GM19397 (cell line): Measurements from ENCODE around the gene ROCK2.
"Not testable (repeated sequence)": the region's sequence is repeated elsewhere in the genome, so short reads cannot be mapped to it uniquely, and the experiment has no call there.

Source experiments
- ATAC-seq: cut with Tn5 transposase; IDR thresholded peaks from one replicate; pipeline ENCODE4 v1.9.1; 2021; ENCODE audit warnings: mild to moderate bottlenecking, moderate library complexity; ENCODE audit not compliant: unreplicated experiment

The ROCK2 gene

GRCh38 chr2:11241412-11242203, 102.8 kb downstream of the ROCK2 start:
- ATAC-seq: no peak

- ATAC-seq: no peak
Measured at GRCh38 chr2:11239666-11240462, 104.6 kb downstream of the ROCK2 start.

DNA sequence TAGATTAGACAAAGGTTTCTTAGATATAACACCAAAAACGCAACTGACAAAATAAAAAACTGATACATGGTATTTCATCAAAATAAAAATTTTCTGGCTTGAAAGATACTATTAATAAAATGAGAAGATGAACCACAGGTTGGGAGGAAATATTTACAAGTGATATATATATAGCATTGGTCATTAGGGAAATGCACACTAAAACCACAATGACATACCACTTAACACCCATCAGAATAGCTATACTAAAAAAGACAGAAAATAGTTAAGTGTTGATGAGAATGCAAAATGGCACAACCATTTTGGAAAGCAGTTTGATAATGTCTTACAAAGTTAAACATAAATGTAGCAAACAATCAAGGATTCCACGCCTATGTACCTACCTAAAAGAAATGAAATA, 105.3 kb downstream of the ROCK2 start:
- ATAC-seq: no peak

DNA sequence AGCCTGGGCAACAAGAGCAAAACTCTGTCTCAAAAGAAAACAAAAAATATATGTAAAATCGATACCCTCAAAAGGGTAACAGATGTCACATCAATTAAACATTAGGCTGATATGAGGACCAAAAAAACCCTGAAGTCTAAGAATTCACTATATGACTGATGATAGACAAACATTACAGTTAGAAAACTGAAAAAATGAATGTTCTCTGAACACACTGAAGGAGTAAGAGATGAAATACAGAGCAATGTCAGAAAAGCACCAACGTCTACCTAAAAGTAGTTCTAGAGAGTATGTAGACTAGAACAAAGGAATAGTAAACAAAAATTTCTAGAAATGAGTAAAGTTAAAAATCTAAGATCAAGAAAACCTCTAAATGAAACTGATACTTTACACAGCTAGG, 107.3 kb downstream of the ROCK2 start:
- no peak for ATAC-seq

- no peak for ATAC-seq
Measured at GRCh38 chr2:11236335-11236734, 108.1 kb downstream of the ROCK2 start.

- ATAC-seq: no peak
Measured at GRCh38 chr2:11235583-11235982, 108.9 kb downstream of the ROCK2 start.

GRCh38 chr2:11234309-11234708, 110.1 kb downstream of the ROCK2 start:
- no peak for ATAC-seq

DNA sequence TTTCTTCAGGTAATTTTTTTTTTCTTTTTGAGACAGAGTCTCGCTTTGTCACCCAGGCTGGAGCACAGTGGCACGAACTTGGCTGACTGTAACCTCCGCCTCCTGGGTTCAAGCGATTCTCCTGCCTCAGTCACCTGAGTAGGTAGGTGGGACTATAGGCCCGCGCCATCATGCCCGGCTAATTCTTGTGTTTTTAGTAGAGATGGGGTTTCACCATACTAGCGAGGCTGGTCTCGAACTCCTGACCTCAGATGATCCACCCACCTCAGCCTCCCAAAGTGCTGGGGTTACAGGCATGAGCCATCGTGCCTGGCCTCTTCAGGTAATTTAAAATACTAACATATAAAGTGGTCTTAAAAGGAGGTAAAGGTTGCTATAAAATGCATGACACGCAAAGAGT, 113.2 kb downstream of the ROCK2 start:
- not testable (repeated sequence) for ATAC-seq

- ATAC-seq: no peak
Measured at GRCh38 chr2:11228692-11229091, 115.7 kb downstream of the ROCK2 start.

DNA sequence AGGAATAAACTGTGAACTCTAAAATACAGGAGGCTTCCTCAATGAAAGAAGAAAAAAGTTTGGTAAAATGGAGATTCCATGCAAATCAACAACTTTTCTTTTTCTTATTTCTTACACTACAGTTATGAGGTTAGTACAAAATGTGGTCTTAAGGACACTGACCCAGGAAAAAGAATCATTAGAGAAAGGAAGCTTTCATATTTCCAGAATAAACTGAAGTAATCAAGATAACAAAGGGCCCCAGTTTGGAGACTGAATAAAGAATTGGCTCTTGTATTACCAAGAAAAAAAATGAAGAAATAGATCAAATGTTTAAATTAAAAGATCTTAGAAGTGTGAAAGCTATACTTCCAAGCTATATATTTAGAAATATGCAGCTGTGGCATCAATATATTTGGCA, 116.8 kb downstream of the ROCK2 start:
- no peak for ATAC-seq

- no peak for ATAC-seq
Measured at GRCh38 chr2:11224887-11225286, 119.5 kb downstream of the ROCK2 start.

DNA sequence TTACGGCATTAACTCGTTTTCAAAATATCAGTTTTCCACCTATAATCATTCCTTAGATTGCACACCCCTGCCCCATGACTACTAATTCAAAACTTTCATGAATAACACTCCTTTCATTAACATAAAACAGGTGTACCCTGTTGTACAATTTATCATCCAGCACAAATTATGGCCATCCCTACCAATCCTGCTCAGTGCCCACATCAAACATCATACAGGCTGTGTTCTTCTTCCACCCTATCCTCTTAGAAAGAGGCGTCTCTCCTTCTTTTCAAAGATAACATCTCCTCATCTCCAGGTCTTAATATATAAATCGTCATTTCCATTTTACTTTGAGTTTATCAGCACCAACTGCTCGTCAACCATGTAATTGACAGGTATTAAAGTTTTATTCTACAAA, 121.6 kb downstream of the ROCK2 start:
- no peak for ATAC-seq

DNA sequence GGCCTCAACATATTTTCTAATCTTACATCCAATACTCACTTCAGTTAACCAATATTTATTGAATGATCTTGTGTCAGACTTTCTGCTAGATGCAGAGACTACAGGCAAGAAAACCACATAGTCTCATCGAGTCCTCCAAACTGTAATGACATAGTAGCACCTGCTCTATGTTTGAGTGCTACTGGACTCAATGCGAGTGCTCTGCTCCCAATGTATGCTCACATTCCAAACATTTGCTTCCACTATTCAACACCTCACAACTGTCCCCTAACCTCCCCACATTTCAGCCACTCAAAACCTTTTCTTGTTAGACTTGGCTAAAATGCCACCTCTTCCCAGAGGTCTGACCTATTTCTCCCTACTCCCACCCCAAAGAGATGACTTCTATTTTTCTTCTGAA, 124.0 kb downstream of the ROCK2 start:
- no peak for ATAC-seq

DNA sequence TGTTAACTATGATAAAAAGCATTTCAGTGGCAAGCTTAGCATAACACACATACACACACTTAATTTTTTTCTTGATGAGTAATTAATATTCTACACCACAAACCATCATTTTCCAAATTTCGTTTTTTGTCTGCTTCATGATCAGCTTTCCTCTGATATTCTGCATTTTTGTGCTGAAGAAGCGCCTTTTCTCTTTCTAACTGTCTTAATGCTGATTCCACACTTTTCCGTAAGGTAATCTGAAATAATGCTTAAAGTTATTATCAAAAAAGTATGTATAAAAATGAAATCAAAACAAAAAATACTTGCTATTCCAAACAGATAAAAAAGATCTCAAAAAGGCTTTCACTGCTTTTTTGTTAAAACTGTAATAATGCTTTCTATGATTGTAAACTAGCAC, 129.0 kb downstream of the ROCK2 start:
- no peak for ATAC-seq

DNA sequence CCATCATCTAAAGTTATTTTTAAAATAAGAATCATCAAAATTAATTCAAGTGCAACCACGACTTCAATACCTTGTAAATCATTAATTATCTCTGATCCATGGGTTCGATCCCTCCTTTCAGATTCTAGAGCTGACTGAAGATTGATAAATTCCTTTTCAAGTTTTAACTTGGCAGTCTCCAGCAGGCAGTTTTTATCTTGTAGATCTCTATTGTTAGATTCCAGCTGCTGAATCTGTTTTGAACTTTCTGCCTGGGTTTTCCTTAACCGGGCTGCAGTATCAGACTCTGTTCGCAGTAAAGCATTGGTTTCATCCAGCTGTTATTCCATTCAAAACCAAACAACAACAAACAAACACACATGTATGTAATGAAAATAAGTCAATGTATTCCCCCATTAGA, 129.7 kb downstream of the ROCK2 start:
- no peak for ATAC-seq

GRCh38 chr2:11213975-11214374, 130.5 kb downstream of the ROCK2 start:
- ATAC-seq: no peak

- ATAC-seq: no peak
Measured at GRCh38 chr2:11213090-11213638, 131.3 kb downstream of the ROCK2 start.

- no peak for ATAC-seq
Measured at GRCh38 chr2:11212645-11213044, 131.8 kb downstream of the ROCK2 start.

DNA sequence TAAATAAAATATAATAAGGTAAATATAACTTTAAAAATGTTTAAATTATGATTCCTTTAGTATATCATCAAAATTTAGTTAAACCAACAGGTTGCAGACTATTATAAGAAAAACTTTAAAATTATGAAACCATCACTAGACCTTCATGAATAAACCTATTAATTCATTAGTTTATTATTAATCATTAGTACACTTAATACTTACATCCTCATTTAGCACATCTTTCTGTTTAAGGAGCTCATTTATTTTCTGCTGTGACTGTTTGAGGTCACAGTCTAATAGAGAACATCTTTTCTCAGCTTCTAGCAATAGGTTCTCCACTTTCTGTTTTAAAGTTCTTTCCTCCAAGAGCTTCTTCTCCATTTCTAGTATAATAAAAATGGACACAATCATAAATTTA, 136.4 kb downstream of the ROCK2 start:
- no peak for ATAC-seq

DNA sequence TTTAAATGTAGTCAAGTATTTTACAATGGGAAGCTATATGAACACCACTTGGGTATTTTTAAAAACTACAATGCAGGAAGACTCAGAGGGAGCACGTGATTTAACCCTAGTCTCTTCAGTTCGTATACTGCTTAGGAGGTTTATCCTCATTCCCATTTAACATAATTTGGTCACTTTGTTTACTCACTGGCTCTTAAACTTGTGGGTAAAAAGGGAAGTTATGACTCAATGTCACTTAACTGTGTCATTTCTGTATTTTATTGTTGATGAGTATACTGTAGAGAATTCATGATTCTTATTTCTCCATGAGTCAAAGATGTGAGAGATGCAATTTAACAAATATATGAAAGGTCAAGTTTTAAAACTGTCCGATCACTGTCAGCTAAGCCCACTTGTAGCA, 141.0 kb downstream of the ROCK2 start:
- no peak for ATAC-seq

GRCh38 chr2:11201969-11202368, 142.5 kb downstream of the ROCK2 start:
- no peak for ATAC-seq

DNA sequence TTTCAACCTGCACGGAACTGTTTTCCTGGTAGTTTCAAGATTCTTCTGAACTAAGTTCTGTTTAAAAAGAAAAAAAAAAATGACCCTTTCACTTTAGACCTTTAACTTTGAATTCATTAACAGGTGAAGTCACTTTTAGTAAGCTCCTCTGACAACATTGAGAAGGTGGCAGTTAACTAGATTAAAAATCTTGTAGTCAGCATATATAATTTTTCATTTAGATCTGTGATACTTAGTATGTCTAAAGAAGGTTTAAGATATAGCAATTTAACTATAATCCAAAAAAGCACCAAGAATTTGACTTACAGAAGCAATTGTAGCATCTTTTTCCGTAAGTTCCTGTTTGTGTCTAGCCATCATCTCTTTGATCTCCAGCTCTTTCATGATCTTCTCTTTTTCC, 143.8 kb downstream of the ROCK2 start:
- ATAC-seq: no peak
